HG03280 (cell line): ENCODE data around the gene UBN1.
"Not testable (repeated sequence)": the region's sequence is repeated elsewhere in the genome, so short reads cannot be mapped to it uniquely, and the experiment has no call there.

Experiments used
- ATAC-seq: cut with Tn5 transposase; IDR thresholded peaks from one replicate; pipeline ENCODE4 v1.9.1; 2021; ENCODE audit warnings: mild to moderate bottlenecking, moderate library complexity; ENCODE audit not compliant: unreplicated experiment

Gene UBN1

GRCh38 chr16:4925293-4925607 is 78.0 kb downstream of the UBN1 start:
- no peak for ATAC-seq

DNA sequence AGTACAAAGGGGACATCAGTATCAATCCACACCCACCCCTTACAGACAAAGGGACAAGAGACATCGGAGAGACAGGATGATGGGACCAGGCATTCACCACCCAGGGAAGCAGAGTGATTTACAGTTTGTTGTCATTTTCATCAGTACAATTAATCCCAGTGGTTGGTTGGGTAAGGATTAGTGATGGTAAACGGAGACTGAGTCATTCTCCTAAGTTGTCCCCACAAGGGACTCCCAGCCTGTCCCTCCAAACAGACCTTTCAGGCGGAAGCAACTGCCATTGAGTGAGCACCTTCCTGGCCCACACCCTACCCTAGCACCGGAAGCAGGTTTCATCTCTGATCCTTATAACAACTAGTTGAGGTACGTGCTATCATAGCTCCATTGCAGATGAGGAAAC is 78.5 kb downstream of the UBN1 start:
- ATAC-seq, result no peak

- no peak for ATAC-seq
Measured at GRCh38 chr16:4926928-4927327, 79.6 kb downstream of the UBN1 start.

DNA sequence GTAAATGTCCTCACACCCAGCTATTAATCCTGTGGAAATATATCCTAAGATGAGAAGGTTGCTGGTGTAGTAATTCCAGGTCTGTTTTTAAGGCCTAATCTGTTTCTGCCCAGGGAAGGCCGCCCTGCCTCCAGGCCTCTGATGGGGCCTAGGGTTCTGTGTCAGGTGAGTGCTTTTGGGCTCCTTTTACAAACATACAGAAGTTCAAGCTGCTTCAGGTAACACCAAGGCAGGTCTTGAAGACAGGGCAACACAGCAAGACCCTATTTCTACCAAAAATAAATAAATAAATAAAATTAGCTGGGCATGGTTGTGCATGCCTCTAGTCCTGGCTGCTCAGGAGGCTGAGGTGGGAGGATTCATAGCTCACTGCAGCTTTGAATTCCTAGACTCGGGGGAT is 80.4 kb downstream of the UBN1 start:
- no peak for ATAC-seq

DNA sequence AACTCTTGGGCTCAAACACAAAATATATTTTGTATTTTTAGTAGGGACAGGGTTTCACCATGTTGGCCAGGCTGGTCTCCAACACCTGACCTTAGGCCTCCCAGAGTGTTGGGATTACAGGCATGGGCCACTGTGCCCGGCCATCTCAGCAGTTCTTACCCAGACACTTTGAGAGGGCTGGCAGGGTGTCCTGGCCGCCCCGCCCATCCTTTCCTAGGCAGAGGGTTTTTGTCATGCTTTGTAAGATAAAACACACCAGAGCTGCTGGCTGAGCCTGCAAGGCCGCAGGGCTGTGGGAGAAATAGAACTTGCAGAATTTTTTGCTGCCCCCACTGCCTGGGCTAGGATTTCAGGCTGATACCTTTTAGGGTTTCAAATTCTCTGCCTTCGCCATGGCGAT is 80.9 kb downstream of the UBN1 start:
- no peak for ATAC-seq

GRCh38 chr16:4929619-4930018 is 82.3 kb downstream of the UBN1 start:
- not testable (repeated sequence) for ATAC-seq

- no peak for ATAC-seq
Measured at GRCh38 chr16:4931381-4931780, 84.1 kb downstream of the UBN1 start.
